Measurements from ENCODE around the gene CGB5. TPM values are rescaled to one million over a fixed set of nuclear protein-coding genes. Genes with fewer than 3 reads are reported as not detected.
"Not testable (repeated sequence)": the region's sequence is repeated elsewhere in the genome, so short reads cannot be mapped to it uniquely, and the experiment has no call there.

The CGB5 gene
- total RNA-seq, 4 donors from 2014 or later = not detected

GRCh38 chr19:49074869-49075268 is 31.2 kb downstream of the CGB5 start:
- peak overlapping the region; percentile 85 to 95 (median 92) for H3K27ac ChIP-seq
- ATAC-seq; H3K9me3 ChIP-seq; H3K36me3 ChIP-seq; H3K27me3 ChIP-seq; in situ Hi-C loops (cut with MboI; ENCODE audit: low sequenced_read_pairs in 4 of 4); H3K4me3 ChIP-seq: not testable (repeated sequence)
- peaks cover 14 to 16% of the 10 kb centered on the region in 2 donors for H3K4me1 ChIP-seq
- intact Hi-C loops (cut with DNase I; ENCODE audit: low total_unique reads) = loop anchor here (1.0 to 5.0 kb wide), 5 partner anchors 10 to 1963 kb away; partner anchors contain the start of genes GYS1, RUVBL2, SNRNP70 and ZC3H4
- DNase-seq = peak; percentile 66 to 85
- peak; percentile 67 to 84 (median 80) for TF ChIP-seq CTCF (IDR thresholded peaks at IDR 0.05 in 4 of 5, conservative IDR thresholded peaks at IDR 0.05 in 1 of 5)

GRCh38 chr19:49080392-49080791 is 36.7 kb downstream of the CGB5 start:
- no peak overlapping the region for H3K27ac ChIP-seq
- no peaks in the 10 kb centered on the region for H3K36me3 ChIP-seq
- H3K9me3 ChIP-seq = no peaks in the 10 kb centered on the region
- ATAC-seq (no peak), DNase-seq (no peak)
- intact Hi-C loops (cut with DNase I; ENCODE audit: low total_unique reads) (no loop called here), in situ Hi-C loops (cut with MboI; ENCODE audit: low sequenced_read_pairs in 4 of 4) (loop anchor here in 1 of 4 donors (10.0 kb wide), 1 partner anchor 124 kb away; no protein-coding TSS in a partner anchor)
- H3K4me3 ChIP-seq = no peak overlapping the region
- TF ChIP-seq POLR2A (IDR thresholded peaks at IDR 0.05) (no peak), CTCF (IDR thresholded peaks at IDR 0.05 in 4 of 5, conservative IDR thresholded peaks at IDR 0.05 in 1 of 5) (no peak)
- peaks cover 0 to 5% of the 10 kb centered on the region in 2 donors for H3K4me1 ChIP-seq
- H3K27me3 ChIP-seq = no peaks in the 10 kb centered on the region

GRCh38 chr19:49081273-49081672 is 37.6 kb downstream of the CGB5 start:
- intact Hi-C loops (cut with DNase I; ENCODE audit: low total_unique reads) = no loop called here
- ATAC-seq = no peak
- in situ Hi-C loops (cut with MboI; ENCODE audit: low sequenced_read_pairs in 4 of 4) = loop anchor here in 1 of 4 donors (10.0 kb wide), 1 partner anchor 124 kb away; no protein-coding TSS in a partner anchor
- Histone ChIP-seq H3K36me3 (no peaks in the 10 kb centered on the region), H3K27ac (no peak overlapping the region), H3K4me3 (no peak overlapping the region), H3K27me3 (no peaks in the 10 kb centered on the region), H3K4me1 (peaks cover 3 to 10% of the 10 kb centered on the region in 2 donors), H3K9me3 (no peaks in the 10 kb centered on the region)
- DNase-seq = no peak
- TF ChIP-seq POLR2A (IDR thresholded peaks at IDR 0.05) (no peak), CTCF (IDR thresholded peaks at IDR 0.05 in 4 of 5, conservative IDR thresholded peaks at IDR 0.05 in 1 of 5) (no peak)

GRCh38 chr19:49084206-49085019 is 40.8 kb downstream of the CGB5 start:
- H3K4me1 ChIP-seq = peaks cover 18 to 26% of the 10 kb centered on the region in 2 donors
- no peaks in the 10 kb centered on the region for H3K27me3 ChIP-seq
- ATAC-seq (no peak), DNase-seq (no peak)
- in situ Hi-C loops (cut with MboI; ENCODE audit: low sequenced_read_pairs in 4 of 4) (loop anchor here in 1 of 4 donors (10.0 kb wide), 1 partner anchor 120 kb away; no protein-coding TSS in a partner anchor), intact Hi-C loops (cut with DNase I; ENCODE audit: low total_unique reads) (loop anchor here (1.0 kb wide), 1 partner anchor 9 kb away; no protein-coding TSS in a partner anchor)
- TF ChIP-seq CTCF (IDR thresholded peaks at IDR 0.05 in 4 of 5, conservative IDR thresholded peaks at IDR 0.05 in 1 of 5) (no peak), POLR2A (IDR thresholded peaks at IDR 0.05) (no peak)
- H3K36me3 ChIP-seq = peaks cover 0 to 12% of the 10 kb centered on the region in 2 donors
- H3K27ac ChIP-seq = peak overlapping the region; percentile 90 to 98 (median 92)
- H3K9me3 ChIP-seq = no peaks in the 10 kb centered on the region
- H3K4me3 ChIP-seq = peak overlapping the region; percentile 88 to 99 (median 92)
